HG02884 (cell line): ENCODE results near the gene S1PR5.

ENCODE experiments used
- ATAC-seq: cut with Tn5 transposase; IDR thresholded peaks from one replicate; pipeline ENCODE4 v1.9.1; 2021; ENCODE audit warnings: mild to moderate bottlenecking, moderate library complexity; ENCODE audit not compliant: unreplicated experiment

The S1PR5 gene

DNA sequence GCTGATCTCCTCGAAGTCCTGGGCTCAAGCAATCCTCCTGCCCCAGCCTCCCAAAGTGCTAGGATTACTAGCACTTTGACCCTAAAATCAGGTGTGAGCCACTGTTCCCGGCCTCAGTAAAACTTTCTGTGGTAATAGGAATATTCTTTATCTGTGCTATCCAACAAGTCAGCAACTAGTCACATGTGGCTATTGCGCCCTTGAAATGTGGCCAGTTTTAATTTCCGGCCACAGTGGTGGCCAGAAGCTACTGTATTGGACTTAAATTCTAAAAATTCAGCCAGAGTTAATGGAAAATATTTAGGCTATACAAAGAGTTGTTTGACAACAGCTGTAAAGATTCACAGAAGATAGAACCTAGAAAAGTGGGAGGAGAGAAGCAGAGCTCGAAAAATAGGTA is 44.1 kb downstream of the S1PR5 start:
- no peak for ATAC-seq

- no peak for ATAC-seq
Observed at GRCh38 chr19:10471909-10472308, 45.3 kb downstream of the S1PR5 start.

GRCh38 chr19:10468133-10468532 is 49.1 kb downstream of the S1PR5 start:
- no peak for ATAC-seq

DNA sequence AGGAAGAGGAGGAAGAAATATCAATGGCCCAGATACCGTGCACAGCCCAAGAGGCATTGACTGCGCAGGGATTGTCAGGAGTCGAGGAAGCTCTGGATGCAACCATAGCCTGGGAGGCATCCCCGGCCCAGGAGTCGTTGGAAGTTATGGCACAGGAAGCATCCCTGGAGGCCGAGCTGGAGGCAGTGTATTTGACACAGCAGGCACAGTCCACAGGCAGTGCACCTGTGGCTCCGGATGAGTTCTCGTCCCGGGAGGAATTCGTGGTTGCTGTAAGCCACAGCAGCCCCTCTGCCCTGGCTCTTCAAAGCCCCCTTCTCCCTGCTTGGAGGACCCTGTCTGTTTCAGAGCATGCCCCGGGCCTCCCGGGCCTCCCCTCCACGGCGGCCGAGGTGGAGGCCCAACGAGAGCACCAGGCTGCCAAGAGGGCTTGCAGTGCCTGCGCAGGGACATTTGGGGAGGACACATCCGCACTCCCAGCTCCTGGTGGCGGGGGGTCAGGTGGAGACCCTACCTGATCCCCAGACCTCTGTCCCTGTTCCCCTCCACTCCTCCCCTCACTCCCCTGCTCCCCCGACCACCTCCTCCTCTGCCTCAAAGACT is 50.0 kb downstream of the S1PR5 start:
- no peak for ATAC-seq

- no peak for ATAC-seq
Observed at GRCh38 chr19:10464456-10464855, 52.8 kb downstream of the S1PR5 start.
